HG03521 (cell line): ENCODE data around the gene EYA4.
"Not testable (repeated sequence)": the region's sequence is repeated elsewhere in the genome, so short reads cannot be mapped to it uniquely, and the experiment has no call there.

Source experiments
- ATAC-seq: cut with Tn5 transposase; IDR thresholded peaks from one replicate; pipeline ENCODE4 v1.9.1; 2021; ENCODE audit warnings: mild to moderate bottlenecking, moderate library complexity; ENCODE audit not compliant: unreplicated experiment

The EYA4 gene

DNA sequence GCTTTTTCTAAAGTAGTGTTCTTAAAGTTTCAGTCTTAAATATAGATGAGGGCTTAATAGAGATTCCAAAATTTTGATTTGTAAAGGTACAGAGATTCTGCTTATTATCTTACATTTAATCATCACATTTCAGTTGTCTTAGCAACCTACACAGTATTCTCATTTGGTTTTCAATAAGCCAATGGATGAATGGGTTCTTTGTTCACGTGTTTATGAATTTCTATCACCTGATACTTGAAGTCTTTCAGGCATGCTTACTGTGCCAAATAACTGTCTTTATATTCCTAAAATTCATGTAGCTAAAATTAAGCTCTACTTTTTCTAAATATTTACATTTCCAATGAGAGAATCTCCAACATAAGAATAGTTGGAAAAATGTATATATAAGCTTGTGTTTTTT, 152.7 kb downstream of the EYA4 start:
- ATAC-seq = no peak

DNA sequence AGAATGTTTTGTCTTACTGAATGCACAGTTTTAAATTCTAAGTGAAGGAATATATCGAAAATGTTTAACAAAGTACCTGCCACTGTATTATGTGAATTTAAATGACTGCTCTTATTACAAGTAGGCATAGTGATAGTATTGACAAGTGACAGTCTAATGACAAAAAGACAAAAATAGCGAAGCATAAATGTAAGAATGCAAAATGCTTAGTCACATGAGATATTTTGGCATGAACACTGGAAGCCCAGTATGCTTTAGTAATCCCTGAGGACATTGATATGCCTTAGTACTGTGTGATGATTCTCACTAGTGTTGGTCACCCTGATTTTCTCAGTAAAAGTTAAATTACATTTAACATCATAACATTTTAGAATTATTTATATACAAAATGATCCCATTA, 153.5 kb downstream of the EYA4 start:
- ATAC-seq = no peak

DNA sequence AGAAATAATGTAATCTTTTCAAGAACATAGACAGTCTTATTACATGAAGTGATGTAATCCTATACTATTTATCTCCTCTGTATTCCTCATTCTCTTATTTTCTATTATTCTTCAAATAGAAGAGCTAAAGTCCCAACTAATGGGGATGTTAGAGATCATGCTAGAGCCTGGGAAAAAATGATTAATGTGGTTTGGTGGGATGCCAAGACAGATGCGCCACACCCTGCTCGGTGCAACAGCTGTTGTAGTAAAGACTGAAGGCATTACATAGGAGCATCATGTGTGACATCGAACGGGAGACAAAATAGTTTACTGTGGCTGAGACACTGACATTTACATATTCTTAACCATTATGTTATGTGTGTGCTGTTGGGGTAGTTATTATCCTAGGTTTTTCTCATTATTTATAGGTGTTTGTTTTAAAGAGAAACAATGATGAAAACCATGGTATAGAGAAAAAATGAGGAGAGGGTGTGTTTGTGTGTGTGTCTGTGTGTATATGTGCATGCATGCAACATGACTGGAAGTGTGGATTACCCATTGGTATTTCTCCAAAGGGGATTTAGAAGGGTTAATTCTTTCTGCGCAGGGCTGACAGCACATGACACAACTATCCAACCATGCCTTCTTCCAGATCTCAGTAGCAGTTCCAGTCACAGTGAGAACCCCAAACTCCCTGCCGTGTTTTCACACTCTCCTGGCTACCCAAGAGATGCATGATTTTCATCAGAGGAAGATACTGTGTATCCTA, 155.3 kb downstream of the EYA4 start:
- no peak for ATAC-seq

DNA sequence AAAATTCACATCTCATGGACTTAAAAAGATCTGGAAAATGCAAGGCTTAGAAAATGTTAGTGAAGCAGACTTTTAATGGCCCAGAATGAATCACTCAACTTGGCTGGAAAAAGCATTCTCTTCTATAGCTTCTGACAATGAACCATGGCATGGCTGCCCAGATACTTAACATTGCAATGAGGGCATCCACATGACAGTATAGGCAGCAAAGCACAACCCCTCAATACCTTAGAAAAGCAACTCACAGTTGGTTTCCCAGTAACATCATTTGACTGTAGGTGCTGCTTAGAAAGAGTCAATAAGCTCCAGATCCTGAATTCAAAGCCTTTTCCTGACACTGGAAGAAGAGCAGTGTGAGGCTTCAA, 155.8 kb downstream of the EYA4 start:
- no peak for ATAC-seq

DNA sequence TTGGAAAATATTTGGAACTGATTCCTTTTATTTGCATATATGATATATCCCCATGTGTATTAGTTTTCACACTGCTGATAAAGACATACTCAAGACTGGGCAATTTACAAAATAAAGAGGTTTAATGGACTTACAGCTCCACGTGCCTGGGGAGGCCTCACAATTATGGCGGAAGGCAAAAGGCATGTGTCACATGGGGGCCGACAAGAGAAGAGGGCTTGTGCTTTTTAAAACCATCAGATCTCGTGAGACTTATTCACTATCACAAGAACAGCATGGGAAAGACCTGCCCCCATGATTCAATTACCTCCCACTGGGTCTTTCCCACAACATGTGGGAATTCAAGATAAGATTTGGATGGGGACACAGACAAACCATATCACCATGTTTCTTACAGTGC, 156.4 kb downstream of the EYA4 start:
- ATAC-seq = not testable (repeated sequence)

DNA sequence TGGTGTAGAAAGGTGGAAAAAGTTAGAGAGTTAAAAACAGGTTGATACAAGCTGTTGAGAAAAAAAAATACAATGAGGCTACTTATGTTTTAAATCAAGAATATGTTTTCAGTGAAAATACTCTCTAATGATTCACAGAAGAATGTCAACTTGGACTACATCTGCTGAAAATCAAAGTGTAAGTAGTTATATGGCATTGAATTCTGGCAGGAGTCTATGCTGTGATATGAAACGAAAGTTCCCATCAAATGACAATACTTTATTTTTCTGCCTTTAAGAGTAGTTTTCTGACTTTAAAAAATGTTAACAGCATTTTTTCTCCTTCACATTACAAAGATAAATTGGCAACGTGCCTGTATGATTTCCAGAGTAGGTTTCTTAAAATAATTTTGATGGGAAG, 158.3 kb downstream of the EYA4 start:
- ATAC-seq = no peak

DNA sequence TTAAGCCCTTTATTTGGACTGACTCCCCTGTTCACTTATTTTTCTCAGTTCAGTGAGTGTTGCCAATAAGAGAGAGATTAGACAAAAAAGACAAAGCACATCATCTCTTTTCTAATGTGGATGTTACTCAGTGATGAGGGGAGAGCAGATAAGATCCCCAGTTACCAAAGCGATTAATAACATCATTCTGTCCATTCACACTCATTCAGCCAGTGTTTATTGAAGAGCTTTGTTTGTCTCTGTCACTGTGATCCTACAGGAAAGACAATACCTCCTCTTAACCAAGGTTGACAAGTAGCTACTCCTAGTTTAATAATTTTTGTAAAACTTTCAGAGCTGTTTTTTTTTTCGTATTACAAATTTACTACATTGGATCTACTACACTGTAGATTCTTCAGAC, 163.0 kb downstream of the EYA4 start:
- no peak for ATAC-seq

DNA sequence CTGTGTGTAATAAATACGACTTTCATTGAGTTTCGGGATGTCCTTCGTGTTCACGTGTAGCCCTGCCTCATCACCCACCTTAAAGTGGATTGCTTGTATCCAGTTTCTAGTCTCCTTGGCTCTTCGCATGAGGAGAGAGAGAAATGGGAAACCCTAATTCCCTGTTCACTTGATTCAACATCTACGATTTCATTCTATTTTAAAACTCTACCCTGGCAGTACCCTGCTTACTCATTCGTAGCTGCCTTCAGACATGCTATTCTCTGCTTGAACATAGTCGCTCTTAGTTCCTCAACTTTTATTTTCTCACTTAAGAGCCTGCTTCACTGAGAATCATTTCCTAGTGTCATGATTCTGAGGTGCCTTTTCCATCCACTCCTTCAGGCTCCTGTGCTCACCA, 163.6 kb downstream of the EYA4 start:
- ATAC-seq = no peak

DNA sequence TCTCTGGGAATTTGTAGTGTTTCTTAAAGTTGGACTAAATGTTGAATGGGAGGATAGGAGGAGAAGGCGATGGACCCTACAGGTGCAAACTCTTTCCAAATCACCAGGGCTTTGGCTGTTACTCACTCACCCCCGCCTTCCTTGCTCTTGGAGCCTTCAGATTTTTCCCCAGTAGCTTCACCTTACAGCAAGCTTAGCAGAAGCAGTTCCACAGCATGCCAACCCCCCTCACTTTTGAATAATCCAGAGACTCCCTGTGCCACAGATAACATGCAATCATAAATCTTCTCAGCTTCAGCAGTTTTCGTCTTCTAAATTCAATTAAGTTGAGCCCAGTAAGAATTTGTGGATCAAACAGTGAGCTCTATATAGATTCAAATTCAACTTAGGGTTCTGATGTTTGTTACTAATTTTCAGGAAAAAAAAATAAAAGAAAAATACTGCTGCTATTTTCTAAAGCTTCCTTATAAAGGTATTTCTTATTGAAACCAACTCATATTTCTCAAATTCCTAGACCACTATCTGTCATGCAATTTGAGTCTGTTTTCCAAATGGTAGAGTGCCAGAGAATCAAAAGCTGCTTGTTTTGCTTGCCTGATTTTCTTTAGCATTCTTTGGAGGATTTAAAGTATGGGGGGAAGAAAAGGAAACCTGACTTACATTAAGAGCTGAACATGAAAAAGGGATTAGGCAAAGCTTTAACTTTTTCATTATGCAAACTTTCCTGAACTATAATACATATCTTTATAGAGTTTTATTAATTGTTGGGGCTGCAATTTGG, 166.4 kb downstream of the EYA4 start:
- no peak for ATAC-seq

DNA sequence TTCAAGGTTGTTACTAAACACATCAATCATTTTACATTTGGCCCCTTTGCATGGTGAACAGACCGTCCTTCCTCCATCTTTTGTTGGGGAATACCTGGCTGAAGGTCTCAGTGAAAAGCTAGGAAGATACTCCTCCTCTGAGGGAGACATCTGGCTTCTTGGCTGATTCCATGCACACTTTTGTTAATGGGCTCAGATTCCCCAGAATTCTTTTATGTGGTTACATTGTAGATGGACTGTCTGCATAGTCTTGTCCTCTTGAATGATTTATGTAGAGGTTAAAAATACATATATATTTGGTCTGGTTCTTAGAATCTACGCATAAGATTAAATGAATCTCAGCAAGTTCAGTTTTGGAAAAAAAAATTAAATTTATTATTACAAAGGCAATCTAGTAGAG, 167.0 kb downstream of the EYA4 start:
- ATAC-seq = no peak

DNA sequence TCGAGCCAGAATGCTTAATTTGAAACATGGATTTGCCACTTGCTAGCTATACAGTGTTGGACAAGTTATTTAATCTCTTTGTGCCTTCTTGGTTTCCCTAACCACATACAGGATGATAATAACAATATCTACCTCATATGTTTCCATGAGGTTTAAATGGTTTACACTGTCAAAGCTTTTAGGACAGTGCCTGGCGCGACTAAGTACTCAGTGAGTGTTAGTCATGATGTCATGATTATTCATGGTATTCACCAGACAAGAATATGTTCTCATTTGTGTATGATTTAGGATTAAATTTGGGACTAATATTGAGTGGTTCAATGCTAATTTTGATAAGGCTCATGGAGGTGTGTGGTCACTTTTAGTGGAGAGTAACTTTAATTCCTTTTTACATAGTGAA, 167.4 kb downstream of the EYA4 start:
- ATAC-seq = no peak

DNA sequence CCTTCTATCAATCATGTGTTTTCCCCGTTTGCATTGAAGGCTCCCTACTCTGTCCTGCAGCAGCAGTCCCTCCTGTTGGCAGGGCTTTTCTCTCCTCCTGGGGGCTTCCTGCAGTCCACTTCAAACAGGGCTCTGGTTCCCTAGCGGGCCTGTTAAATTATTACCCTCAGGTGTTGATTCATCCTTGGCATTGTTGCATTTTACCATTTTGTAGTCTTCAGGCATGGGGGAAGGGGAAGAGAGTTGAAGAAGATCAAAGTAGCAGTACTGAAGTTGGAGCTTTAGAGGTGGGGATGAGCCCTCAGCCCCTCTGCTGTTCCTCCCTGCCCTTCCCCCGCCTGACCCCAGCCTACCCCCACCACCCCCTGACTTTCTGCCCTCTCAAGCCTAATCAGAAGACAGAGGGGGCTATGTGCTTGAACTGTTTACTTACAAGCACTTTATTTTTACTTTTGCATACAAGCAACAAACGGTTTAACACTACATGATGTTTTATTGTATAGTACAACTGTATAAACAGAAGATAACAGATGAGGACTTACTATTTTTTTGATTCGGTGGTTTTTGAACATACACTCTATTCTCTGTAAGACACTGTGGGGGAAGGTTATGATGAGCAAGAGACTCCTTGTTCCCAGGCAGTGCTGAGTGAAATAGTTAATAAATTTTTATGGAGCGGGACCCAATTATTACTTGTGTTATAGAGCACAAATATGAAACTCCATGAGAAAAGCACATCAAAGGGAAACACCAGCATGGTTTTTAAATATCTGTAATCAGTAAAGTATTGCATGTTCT, 169.7 kb downstream of the EYA4 start:
- ATAC-seq = no peak

DNA sequence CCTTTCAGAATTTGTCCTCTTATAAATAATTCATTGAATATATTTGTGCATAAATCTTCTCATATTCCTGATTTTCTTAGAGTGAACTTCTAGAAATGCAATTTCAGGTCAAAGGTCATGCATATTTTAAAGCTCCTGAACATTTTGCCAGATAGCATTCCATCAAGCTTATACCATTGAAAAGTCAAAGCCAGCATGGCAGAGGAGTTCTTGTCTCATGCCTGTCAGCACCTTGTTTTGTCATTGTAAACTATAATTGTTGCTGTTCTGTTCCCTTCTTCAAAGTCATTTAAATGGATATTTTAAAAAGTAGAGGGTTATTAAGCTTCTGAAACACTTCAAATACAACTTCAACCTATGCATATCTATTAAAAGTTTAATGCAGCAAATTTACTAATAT, 170.6 kb downstream of the EYA4 start:
- ATAC-seq = no peak

DNA sequence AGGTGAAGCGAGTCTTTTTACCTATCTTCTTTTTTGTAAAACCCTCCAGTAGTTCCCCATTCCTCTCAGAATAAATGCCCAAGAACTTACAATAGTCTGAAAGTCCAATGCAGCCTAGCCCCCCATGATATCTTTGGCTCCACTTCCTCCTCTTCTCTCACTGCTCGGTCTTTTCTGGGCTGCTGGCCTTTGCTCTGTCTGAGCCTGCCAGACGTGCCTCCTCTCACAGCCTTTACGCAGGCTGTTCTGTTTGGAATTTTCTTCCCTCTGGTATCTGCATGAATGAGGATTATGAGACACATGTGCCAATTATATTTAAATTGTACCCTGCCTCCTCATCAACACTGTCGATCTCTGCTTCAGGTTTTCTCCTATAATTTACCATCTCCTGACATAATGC, 174.1 kb downstream of the EYA4 start:
- no peak for ATAC-seq

DNA sequence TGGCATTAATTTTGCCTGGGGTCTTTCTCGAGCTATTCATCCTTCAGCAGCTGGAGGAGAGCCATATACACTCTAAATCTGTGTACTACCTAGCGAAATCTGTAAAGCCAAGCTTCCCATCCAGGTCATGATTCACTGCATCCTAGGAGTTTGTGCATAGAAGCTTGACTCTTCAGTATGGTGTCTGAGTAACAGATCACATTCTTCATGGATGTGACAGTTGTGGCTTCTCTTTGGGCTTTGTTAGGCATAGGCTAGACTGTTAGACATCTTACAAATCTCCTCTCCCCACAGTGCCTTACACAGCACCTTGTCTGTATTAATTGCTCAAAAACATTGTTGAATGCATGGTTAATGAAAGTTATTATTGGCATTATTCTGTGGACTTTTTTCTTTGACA, 177.0 kb downstream of the EYA4 start:
- ATAC-seq = no peak

DNA sequence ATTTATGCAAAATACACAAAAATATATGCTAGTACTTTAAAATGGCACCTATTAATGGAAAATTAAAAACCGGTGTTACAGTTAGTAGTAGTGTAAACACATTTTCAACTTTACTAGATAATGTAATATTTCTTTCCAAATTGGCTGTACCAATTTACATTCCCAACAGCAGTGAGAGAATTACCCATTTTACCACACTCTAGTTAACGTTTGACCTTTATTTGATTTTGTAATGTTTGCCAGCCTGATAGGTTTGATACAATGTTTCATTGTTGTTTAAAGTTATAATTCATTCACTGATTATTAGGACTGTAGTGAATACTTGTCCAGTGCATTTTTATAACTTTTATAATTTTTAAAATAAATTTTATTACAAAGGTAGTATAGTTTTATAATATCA, 182.1 kb downstream of the EYA4 start:
- ATAC-seq = no peak

DNA sequence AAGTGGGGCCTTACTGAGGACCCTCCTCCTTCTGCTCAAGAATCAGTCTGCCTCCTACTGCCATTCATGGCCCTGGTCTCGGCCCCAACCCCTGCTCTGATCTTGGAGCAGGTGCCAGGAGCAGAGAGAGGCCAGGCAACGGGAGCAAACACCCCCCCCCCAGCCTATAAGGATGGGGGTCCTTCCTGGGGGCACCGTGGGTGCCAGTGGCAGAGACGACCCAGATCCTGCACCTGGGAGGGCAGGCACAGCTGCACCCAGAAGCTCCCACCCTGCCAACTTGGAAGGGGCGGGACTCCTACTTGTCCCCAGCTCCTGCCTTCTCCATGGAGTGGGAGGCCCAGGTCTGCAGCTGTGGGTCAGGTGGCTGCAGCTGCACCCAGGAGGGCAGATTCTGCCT, 183.2 kb downstream of the EYA4 start:
- no peak for ATAC-seq

DNA sequence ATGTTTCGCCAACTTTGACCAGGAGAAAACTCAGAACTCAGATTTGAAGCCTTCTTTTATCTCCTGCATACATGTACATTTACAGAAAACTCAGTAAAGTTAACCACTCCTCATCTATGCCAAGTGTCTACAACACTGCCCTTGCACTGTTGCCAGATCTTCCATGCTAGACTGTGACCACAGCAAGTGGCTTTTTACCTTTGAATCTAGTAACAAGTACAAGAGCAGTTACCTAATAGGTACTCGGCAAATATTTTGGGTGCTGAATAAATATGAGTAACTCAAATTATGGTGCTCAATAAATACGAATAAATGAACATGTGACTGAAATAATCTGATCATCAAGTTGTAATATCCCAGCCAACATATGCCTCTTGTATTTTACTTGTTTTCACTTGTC, 184.9 kb downstream of the EYA4 start:
- no peak for ATAC-seq

DNA sequence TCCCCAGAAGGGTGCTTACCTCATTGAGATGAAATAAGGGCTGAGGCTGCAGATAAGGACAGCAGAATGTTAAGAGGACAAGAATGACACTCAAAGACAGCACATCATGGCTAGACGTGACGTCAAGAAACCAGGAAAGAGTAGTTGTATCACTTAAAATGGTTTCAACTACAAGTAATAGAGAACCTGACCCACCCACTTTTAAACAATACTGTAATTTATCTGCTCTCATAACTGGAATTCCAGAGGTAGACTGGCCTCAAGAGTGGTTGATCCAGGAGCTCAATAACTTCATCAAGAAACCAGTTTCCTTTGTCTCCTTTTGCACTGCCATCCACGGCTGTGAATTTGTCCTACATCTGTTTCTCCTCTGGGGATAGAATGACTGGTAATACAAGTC, 187.1 kb downstream of the EYA4 start:
- no peak for ATAC-seq

DNA sequence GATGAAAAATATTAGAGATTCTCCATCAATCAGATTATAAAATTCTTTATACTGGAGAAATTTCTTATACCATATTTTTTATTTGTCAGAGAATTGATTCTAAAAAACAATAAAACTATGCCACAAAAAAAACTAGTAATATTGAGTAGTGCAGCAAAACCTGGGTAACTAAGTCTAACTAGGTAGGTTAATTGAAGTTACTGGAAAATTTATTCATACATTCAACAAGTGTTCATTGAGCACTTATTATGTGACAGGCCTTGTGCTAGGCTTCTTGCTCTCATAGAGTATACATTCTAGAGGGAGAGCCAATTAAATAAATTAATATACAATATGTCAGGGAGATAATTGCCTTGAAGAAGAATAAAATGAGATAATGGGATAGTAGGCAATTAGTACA, 189.4 kb downstream of the EYA4 start:
- no peak for ATAC-seq

DNA sequence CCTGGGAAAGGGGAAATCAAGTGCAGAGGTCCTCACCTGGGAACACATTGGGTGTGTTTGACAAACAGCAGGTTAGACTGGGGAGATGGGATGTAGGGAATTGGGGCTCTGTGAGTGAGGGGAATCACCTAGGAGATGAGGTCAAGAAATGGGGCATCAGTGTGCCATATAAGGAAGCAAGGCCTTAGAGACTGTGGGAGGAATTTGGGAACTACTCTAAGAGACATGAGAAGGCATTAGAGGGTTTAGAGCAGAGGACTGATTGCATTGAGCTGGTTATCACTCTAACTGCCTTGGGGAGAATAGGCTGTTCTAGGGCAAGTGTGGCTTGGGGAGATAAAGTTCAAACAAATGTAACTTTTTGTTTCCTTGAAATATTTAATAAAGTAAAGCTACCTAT, 189.9 kb downstream of the EYA4 start:
- no peak for ATAC-seq
